ENCODE measurements around the gene CREB3L4. TPM values are rescaled to one million over a fixed set of nuclear protein-coding genes. Genes with fewer than 3 reads are reported as not detected.

CREB3L4 gene
- total and polyA plus RNA-seq, 2 of the 13 experiments (the other 11 are each of a cell fraction or from before 2014, with no cell fraction given), result 9.9 to 18.7 TPM

DNA sequence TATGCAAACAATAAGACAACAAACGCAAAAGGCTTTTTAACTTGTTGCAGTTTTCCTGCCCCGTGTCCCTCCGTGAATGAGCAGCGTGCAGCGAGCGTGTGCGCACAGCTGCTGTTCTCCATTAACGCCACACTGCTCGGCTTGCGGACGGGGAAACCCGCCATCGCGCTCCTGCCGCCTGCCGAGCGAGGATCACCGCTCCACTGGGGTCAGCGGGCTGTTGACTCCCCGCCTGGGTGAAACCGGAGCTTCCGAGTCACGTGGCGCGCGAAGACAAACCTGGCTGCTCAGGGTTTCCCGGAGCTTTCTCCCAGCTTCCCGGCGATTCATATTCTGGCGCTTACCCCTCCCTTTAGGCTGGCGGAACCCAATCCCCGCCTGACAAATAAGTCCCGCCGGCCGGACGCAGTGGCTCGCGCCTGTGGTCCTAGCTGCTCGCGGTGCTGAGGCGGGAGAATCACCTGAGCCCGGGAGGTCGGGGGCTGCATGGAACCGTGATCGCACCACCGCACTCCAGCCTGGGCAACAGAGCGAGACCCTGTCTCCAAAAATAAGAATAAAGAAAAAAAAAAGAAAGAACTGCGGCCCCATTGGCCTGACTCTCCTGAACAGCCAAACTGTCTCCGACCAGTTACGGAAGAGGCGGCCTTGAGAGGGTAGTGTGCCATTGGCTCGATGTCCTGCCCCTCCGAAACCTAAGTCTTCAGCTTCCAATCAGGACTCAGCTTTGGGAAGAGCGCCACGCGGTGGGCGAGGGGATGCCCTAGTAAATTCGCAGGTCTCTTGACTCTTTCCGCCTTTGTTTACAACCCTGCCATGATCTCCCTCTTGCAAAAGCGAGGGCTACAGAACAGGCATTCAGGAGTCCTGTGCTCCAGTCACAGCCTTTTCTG, at the start of gene CREB3L4 (continued):
- TF ChIP-seq, protein P1, sequence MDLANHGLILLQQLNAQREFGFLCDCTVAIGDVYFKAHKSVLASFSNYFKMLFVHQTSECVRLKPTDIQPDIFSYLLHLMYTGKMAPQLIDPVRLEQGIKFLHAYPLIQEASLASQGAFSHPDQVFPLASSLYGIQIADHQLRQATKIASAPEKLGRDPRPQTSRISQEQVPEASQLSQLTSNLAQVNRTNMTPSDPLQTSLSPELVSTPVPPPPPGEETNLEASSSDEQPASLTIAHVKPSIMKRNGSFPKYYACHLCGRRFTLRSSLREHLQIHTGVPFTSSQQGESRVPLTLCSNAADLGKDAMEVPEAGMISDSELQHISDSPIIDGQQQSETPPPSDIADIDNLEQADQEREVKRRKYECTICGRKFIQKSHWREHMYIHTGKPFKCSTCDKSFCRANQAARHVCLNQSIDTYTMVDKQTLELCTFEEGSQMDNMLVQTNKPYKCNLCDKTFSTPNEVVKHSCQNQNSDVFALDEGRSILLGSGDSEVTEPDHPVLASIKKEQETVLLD (CRISPR knock-in tag; IDR thresholded peaks at IDR 0.05; ENCODE audit: low read depth), result peak; percentile 93
- TF ChIP-seq, protein P2, sequence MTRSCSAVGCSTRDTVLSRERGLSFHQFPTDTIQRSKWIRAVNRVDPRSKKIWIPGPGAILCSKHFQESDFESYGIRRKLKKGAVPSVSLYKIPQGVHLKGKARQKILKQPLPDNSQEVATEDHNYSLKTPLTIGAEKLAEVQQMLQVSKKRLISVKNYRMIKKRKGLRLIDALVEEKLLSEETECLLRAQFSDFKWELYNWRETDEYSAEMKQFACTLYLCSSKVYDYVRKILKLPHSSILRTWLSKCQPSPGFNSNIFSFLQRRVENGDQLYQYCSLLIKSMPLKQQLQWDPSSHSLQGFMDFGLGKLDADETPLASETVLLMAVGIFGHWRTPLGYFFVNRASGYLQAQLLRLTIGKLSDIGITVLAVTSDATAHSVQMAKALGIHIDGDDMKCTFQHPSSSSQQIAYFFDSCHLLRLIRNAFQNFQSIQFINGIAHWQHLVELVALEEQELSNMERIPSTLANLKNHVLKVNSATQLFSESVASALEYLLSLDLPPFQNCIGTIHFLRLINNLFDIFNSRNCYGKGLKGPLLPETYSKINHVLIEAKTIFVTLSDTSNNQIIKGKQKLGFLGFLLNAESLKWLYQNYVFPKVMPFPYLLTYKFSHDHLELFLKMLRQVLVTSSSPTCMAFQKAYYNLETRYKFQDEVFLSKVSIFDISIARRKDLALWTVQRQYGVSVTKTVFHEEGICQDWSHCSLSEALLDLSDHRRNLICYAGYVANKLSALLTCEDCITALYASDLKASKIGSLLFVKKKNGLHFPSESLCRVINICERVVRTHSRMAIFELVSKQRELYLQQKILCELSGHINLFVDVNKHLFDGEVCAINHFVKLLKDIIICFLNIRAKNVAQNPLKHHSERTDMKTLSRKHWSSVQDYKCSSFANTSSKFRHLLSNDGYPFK (CRISPR knock-in tag; IDR thresholded peaks at IDR 0.05; ENCODE audit: borderline replicate concordance), result 0 out of 2 replicates have a peak, but pooled peaks have one; percentile 64
- peak; percentile 92 for TF ChIP-seq SAP130 (CRISPR knock-in tag; IDR thresholded peaks at IDR 0.05; ENCODE audit: low read depth)
- TF ChIP-seq PHF5A (CRISPR knock-in tag; IDR thresholded peaks at IDR 0.05; ENCODE audit: low read depth, unreplicated experiment), result peak; percentile 42
- TF ChIP-seq RARG (CRISPR knock-in tag; IDR thresholded peaks at IDR 0.05; ENCODE audit: low read depth), result peak; percentile 83; the same call in 1 of the 2 replicates
- TF ChIP-seq NAIF1 (CRISPR knock-in tag; IDR thresholded peaks at IDR 0.05; ENCODE audit: borderline replicate concordance), result peak; percentile 95; the same call in 1 of the 2 replicates
- no peak for TF ChIP-seq ZNF552 (CRISPR knock-in tag; IDR thresholded peaks at IDR 0.05; ENCODE audit: borderline replicate concordance)
- no peak for TF ChIP-seq NFIC (IDR thresholded peaks at IDR 0.05; ENCODE audit: low read length)
- TF ChIP-seq ZBTB33 (CRISPR knock-in tag; IDR thresholded peaks at IDR 0.05), result no peak
- peak; percentile 41; the same call in 1 of the 2 replicates for TF ChIP-seq STAT5B (CRISPR knock-in tag; IDR thresholded peaks at IDR 0.05)
- TF ChIP-seq MTA1 (CRISPR knock-in tag; IDR thresholded peaks at IDR 0.05; ENCODE audit: borderline replicate concordance), result peak; percentile 51
- TF ChIP-seq ZNF790 (CRISPR knock-in tag; IDR thresholded peaks at IDR 0.05; ENCODE audit: borderline replicate concordance), result no peak
- TF ChIP-seq, protein P3, sequence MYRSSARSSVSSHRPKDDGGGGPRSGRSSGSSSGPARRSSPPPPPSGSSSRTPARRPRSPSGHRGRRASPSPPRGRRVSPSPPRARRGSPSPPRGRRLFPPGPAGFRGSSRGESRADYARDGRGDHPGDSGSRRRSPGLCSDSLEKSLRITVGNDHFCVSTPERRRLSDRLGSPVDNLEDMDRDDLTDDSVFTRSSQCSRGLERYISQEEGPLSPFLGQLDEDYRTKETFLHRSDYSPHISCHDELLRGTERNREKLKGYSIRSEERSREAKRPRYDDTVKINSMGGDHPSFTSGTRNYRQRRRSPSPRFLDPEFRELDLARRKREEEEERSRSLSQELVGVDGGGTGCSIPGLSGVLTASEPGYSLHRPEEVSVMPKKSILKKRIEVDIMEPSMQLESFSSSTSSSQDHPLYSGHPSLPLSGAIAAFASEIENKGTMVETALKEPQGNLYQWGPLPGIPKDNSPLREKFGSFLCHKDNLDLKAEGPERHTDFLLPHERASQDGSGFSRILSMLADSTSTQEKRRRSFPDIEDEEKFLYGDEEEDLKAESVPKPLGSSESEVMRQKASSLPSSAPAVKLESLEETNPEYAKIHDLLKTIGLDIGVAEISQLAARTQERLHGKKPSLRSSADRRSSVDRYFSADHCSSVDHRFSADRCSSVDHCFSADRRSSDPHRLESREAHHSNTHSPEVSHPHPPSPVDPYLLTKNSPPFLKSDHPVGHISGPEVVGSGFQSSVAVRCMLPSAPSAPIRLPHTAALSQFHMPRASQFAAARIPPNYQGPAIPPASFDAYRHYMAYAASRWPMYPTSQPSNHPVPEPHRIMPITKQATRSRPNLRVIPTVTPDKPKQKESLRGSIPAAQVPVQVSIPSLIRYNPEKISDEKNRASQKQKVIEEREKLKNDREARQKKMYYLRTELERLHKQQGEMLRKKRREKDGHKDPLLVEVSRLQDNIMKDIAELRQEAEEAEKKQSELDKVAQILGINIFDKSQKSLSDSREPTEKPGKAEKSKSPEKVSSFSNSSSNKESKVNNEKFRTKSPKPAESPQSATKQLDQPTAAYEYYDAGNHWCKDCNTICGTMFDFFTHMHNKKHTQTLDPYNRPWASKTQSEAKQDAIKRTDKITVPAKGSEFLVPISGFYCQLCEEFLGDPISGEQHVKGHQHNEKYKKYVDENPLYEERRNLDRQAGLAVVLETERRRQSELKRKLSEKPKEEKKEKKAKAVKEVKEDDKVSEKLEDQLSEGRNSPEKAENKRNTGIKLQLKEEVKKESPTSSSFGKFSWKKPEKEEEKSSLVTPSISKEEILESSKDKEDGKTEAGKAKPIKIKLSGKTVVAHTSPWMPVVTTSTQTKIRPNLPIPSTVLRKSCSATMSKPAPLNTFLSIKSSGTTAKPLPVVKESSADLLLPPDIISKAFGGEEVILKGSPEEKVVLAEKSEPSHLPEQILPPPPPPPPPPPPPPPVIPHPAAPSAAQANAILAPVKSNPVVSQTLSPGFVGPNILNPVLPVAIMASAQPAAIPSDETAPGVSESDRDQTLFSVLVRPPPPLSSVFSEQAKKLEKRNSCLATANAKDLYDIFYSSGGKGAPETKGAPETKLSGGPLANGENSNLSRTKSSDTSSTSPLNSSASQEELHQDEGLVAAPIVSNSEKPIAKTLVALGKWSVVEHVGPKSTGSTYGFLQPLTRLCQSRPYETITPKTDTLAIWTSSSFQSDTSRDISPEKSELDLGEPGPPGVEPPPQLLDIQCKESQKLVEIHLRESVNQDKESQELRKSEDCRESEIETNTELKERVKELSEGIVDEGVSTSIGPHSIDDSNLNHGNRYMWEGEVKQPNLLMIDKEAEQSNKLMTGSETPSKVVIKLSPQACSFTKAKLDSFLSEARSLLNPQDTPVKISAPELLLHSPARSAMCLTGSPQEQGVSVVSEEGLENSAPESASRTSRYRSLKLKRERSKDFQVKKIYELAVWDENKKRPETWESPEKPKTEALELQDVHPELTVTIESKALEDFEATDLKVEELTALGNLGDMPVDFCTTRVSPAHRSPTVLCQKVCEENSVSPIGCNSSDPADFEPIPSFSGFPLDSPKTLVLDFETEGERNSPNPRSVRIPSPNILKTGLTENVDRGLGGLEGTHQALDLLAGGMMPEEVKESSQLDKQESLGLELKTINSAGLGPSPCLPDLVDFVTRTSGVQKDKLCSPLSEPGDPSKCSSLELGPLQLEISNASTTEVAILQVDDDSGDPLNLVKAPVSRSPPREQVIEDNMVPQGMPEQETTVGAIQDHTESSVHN (CRISPR knock-in tag; IDR thresholded peaks at IDR 0.05), result peak; percentile 46; the same call in 1 of the 2 replicates

All from HepG2 (cell line).